Body of pancreas (tissue), 4 donors: ENCODE data around the gene MAP3K20.

Experiments used
- CTCF ChIP-seq, 7 experiments: fragments of 450-650 bp in 4 of 7; fragments of 200-600 bp in 3 of 7; sonication (generic) in 3 of 7; IDR thresholded peaks; one replicate each; pipeline ENCODE4 v1.5.1; 2016 to 2019; ENCODE audit warnings: antibody characterized with exemption in 7 of 7
- POLR2A ChIP-seq, 3 donors: fragments of 450-650 bp; IDR thresholded peaks; one replicate each; pipeline ENCODE4 v1.6.1; 2016; ENCODE audit warnings: antibody characterized with exemption in 3 of 3, mild to moderate bottlenecking in 2 of 3

- peak; percentile 80 to 97 (median 95) for TF ChIP-seq CTCF (IDR thresholded peaks at IDR 0.05)
- no peak for TF ChIP-seq POLR2A (IDR thresholded peaks at IDR 0.05)
Measured at GRCh38 chr2:173027181-173028128, 48.2 kb upstream of the MAP3K20 start.
